GM13977 (cell line): ENCODE measurements around the gene ATAD3B.
"Not testable (repeated sequence)": the region's sequence is repeated elsewhere in the genome, so short reads cannot be mapped to it uniquely, and the experiment has no call there.

ENCODE experiments used
- DNase-seq: peaks from one replicate; pipeline ENCODE4 v3.0.0; 2012; ENCODE audit warnings: low spot score
- in situ Hi-C: fragments of 300-500 bp; cut with MboI; formaldehyde crosslinking; loops from one replicate; pipeline ENCODE4 v1.12.0; 2022; ENCODE audit warnings: low sequenced_read_pairs, low pct_unique_long_range_greater_than_20kb, mixed read lengths, inconsistent platforms; ENCODE audit not compliant: unreplicated experiment
- TF ChIP-seq, protein P1 (sequence below): IDR thresholded peaks from 2 replicates; pipeline ENCODE4 v1.5.1; 2012; ENCODE audit warnings: mild to moderate bottlenecking, control low read depth; ENCODE audit not compliant: insufficient read depth; ENCODE audit errors: extremely low read depth, missing control alignments

Gene ATAD3B

DNA sequence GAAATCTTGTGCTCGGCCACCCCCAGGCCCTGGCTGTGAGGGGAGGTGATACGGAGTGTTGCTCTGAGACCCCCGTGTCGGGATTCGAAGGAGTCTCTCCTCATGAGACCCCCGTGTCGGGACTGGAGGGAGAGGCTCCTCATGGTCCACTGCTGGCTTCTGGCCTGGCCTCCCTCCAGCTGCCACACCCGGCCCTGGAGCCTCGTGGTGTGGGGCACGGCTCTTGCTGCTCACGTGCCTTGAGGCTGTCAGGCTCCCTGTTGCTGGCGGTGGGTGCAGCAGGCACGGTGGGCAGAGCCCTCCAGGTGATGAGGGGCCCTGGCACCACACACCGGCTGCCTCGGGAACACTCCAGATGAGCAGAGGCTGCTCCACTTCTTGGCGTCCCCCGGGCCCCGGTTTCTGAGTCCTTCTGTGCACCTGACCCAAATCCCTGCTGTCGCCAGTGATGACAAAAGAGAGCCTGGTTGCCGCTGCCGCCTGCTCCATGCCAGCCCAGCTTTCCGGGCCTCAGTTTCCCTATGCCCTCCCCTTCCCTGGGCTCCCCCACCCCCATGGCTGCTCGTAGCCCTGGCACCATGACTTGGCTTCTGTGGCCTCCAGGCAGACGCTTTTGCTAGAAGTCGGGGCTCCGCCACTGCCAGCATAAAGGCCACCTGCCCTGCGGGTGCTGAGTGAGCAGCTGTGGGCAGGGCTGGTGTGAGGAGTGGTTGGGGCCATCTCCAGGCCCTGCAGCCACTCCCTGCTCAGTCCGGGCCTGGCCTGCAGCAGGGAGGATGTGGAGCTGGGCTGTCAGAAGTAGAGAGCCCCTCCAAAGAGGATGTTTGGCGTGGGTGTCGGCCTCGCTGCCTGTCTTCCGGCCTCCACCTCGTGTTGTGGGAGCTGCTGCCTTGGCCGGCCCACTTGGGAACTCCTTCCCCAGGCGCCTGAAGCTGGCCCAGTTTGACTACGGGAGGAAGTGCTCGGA, 57.0 kb downstream of the ATAD3B start:
- TF ChIP-seq, protein P1, sequence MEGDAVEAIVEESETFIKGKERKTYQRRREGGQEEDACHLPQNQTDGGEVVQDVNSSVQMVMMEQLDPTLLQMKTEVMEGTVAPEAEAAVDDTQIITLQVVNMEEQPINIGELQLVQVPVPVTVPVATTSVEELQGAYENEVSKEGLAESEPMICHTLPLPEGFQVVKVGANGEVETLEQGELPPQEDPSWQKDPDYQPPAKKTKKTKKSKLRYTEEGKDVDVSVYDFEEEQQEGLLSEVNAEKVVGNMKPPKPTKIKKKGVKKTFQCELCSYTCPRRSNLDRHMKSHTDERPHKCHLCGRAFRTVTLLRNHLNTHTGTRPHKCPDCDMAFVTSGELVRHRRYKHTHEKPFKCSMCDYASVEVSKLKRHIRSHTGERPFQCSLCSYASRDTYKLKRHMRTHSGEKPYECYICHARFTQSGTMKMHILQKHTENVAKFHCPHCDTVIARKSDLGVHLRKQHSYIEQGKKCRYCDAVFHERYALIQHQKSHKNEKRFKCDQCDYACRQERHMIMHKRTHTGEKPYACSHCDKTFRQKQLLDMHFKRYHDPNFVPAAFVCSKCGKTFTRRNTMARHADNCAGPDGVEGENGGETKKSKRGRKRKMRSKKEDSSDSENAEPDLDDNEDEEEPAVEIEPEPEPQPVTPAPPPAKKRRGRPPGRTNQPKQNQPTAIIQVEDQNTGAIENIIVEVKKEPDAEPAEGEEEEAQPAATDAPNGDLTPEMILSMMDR: no peak
- peak; percentile 21 for DNase-seq
- in situ Hi-C loops: no loop called here

DNA sequence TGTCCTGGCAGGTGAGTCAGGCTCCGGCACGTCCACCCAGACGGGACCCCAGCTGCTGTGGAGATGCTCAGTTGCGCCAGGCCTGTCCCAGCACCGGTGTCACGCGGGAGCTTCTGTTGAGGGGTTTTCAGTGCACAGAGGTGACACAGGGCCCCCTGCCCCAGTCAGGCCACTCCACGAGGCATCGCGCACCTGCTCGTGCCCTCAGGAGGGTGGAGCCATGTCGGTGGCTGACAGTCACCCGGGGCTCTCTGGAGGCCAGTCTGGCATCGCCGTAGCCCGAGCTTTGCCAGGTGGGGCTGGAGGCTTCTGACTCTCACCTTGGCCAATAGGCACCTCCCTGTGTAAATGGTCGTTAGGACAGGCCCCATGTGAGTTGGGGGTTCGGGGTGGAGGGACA, 57.8 kb downstream of the ATAD3B start:
- TF ChIP-seq, protein P1: no peak
- in situ Hi-C loops: no loop called here
- peak; percentile 10 for DNase-seq

DNA sequence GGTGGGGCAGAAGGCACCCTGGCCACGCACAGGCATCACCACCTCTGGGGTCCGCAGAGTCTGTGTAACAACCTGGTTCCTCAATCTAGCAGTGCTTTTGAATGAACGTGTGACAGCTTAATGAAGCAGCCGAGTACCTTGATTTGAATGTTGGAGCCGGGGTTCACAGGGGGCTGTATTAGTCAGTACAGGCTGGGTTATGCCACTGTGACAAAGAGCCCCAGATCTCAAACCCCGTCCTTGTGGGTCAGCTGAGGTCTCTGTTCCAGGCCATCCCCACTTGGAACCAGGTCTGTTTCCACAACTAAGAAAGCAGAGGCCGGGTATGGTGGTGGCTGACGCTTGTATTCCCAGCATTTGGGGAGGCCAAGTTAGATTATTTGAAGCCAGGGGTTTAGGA, 58.4 kb downstream of the ATAD3B start:
- in situ Hi-C loops: no loop called here
- DNase-seq: no peak
- TF ChIP-seq, protein P1: no peak

DNA sequence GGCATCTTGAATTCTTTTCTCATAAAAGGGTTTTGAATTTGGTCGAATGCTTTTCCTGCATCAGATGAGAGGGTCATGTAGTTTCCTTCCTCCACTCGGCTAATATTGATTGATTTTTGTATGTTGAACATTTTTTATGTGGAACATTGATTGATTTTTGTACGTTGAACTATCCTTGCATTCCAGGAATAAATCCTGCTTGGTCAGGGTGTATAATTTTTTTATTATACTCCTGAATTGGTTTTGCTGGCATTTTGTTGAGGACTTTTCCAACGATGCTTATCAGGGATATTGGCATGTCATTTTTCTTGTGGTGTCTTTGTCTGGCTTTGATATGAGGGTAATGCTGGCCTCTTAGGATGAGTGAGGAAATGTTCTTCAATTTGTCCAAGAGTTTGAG, 60.4 kb downstream of the ATAD3B start:
- in situ Hi-C loops: no loop called here
- TF ChIP-seq, protein P1: no peak
- no peak for DNase-seq

DNA sequence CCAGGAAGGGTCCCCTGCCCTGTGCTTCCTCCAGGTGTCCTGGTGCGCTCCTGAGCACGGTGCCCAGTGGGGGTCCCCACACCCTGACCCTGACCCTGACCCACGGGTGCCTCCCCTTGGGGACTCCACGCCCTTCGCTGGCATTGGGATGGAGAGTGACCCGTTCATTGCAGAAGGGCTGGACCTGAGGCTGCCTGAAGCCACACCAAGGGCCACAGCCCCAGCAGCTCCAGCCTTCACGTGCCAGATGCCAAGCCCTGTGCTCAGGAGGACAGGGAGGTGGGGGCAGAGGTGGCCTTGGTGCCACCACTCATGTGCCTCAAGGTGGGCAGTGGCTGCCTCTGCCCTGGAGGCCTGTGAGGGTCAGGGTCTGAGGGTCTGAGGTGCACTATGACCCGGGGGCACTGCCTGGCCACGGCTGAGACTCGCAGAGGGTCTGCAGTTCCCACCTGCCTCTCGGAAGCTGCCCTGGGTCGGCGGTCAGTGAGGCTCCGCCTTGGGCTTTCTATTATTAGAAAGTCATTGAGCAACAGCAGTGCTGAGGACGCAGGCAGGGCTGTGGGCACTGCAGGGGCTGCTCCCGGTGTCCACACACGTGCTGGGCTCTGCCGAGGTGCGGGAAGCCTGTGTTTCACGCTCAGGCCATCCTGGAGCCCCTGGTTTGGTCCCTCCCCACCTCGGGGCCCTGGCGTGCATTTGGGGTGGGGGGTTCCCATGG, 61.8 kb downstream of the ATAD3B start:
- DNase-seq, in situ Hi-C loops: not testable (repeated sequence)

DNA sequence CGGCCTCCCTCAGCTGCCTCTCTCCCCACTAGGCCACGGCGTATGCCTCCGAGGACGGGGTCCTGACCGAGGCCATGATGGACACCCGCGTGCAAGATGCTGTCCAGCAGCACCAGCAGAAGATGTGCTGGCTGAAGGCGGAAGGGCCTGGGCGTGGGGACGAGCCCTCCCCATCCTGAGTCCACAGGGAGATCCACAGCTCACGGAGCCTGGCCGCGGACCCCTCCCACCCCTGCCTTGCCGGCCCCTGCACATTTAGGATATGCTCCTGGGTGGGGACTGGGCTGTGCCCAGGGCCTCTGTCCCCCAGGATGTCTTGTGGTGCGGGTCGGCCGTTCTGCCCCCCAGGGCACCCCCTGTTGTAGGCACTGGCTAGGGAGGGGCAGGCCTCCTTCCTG, 62.3 kb downstream of the ATAD3B start:
- DNase-seq, in situ Hi-C loops: not testable (repeated sequence)

DNA sequence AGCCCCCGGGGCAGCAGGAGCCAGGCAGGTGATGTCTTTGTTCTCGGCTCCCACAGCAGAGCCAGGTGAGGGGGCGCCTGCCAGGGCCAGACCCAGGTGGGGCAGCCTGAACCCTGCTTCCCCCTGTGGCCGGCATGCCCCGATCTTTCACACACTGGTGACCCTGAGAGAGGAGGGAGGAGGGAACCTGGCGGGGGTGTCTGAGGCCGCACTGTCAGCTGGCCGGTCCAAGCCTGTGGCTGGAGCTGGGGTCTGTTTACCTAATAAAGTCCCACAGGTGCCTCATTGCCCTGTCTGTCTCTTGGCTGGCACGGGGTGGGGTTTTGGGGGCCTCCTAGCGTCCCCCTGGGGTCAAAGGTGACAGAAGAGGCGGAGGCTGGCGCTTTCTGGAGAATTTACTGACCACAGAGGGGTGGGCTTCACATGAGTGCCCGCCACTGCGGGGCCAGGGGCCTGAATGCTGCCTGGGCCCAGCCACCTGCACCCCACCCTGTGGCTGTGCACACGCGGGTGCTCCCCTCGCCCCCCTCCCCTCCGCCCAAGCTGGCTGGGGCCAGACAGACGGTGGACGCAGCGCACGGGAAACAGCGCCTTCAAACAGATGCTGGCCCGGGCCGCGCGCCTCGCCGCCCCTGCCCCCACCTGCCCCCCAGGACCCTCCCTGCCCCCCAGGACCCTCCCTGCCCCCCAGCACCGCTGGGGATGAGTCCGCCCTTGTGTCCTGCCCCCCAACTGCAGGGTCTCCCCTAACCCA, 63.0 kb downstream of the ATAD3B start:
- in situ Hi-C loops: no loop called here
- TF ChIP-seq, protein P1: no peak

More for the DNA sequence above, 63.0 kb downstream of the ATAD3B start:
- DNase-seq: no peak
